C4-2B (cell line): ENCODE results near the gene MEF2D.

Experiments
- H3K27ac ChIP-seq: fragments of 450-650 bp; 2 replicates; pipeline ENCODE4 v1.5.1; 2017
- ZFX ChIP-seq: fragments of 450-650 bp; IDR thresholded peaks from 2 replicates; pipeline ENCODE4 v1.6.1; 2017
- TF ChIP-seq, protein P1 (sequence below): fragments of 450-650 bp; conservative IDR thresholded peaks from 2 replicates; pipeline ENCODE4 v1.5.1; 2017; ENCODE audit warnings: mild to moderate bottlenecking

MEF2D gene

DNA sequence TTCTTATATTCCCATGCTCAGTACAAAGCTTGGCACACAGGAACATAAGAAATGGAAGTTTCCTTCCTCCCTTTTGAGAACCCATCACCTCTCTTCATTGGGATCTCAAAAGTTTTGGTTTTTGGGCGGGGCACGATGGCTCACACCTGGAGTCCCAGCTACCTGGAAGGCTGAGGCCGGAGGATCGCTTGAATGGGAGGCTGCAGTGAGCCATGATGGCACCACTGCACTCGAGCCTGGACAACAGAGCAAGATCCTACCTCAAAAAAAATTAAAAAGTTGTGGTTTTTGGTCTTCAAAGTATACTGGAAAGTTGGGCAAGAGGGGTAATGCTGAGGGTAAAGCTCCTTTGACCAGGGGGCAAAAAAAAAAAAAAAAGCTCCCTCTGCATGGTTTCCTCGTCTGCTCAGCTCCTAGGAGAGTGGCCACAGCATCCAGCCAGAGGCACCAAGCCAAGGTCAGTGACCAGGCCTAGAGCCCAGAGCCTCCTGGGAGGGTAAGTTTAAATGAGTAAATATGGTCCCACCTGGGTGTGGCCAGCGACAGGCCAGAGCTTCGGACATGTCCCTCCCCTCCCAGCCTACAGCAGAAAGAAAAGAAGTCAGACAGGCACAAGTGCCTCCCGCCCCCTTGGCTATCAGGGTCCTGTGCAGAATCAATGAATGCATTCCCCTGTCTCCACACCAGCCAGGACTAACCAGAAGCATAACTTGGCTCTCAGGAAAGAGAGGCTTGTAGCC is 5.0 kb downstream of the MEF2D start:
- TF ChIP-seq, protein P1, sequence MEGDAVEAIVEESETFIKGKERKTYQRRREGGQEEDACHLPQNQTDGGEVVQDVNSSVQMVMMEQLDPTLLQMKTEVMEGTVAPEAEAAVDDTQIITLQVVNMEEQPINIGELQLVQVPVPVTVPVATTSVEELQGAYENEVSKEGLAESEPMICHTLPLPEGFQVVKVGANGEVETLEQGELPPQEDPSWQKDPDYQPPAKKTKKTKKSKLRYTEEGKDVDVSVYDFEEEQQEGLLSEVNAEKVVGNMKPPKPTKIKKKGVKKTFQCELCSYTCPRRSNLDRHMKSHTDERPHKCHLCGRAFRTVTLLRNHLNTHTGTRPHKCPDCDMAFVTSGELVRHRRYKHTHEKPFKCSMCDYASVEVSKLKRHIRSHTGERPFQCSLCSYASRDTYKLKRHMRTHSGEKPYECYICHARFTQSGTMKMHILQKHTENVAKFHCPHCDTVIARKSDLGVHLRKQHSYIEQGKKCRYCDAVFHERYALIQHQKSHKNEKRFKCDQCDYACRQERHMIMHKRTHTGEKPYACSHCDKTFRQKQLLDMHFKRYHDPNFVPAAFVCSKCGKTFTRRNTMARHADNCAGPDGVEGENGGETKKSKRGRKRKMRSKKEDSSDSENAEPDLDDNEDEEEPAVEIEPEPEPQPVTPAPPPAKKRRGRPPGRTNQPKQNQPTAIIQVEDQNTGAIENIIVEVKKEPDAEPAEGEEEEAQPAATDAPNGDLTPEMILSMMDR = no peak
- TF ChIP-seq ZFX = no peak

DNA sequence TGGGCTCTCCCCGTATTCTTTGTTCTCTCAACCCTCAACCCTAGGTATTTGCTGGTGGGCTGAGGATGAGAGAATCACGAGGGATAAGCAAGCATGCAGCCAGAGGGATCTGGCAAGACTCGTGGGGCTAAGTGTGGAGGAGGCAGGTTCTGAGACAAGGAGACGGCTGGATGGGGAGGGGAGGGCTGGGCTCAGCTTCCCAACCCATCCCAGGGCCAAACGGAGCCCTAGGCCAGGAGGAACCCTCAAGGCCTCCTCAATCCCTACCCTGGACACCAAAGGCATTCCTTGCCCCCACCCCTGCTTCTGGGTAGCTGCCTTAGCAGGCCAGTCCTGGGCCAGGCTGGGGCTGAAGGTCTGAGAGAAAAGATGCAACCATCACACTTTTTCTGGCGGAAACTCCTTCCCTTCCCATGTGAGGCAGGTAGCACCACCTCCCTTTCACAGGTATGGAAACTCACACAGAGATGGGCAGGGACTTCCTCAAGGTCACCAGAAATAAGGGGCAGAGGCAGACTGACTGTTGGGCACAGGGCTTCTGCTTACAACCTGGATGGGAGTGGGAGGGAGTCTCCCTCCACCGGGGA is 6.2 kb downstream of the MEF2D start:
- TF ChIP-seq, protein P1 = no peak
- no peak for TF ChIP-seq ZFX
- H3K27ac ChIP-seq = no peak overlapping the region

More for the DNA sequence above, 5.0 kb downstream of the MEF2D start:
- no peak overlapping the region for H3K27ac ChIP-seq

DNA sequence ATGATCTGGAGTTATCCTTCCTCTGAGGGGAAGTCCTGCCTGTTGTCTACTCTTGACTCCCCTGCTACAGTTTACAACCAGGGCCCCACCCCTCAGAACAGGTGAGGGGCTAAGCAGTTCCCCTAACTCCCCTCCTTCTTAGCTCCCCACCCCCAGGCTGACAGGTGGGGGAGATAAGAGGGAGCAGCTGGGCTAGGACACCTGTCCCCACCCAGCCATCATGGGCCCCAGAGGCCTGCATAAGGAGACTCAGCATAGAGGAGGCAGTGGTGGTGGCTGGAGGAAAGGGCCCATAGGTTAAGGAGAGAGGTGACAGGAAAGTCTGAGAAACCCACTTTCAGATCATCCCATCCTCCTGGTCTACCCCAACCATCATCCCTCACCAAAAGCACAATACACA is 6.8 kb downstream of the MEF2D start:
- TF ChIP-seq, protein P1 = no peak
- no peak for TF ChIP-seq ZFX

DNA sequence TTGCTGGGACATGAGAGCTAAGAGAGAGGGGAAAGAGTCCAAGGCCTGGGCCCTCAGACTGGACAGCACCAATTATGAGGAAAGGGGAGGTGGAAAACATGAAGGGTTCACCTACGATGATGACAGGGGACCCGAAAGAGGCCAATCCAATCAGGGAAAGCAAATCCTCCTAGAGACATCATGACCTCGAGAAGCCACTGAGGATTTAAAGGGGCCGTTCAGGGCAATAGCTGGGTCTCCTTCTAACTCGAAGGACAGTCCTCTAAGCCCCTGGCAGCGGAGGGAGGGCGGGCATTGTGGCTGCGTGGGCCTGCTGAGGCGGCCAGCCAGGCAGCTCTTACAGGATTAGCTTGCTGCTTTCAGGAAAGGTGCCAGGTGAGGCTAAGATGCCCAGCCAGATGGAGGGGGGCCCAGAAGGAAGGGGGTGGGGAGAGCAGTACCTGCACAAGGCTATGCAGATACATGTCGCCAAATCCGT is 7.4 kb downstream of the MEF2D start:
- H3K27ac ChIP-seq = no peak overlapping the region

More for the DNA sequence above, 6.8 kb downstream of the MEF2D start:
- no peak overlapping the region for H3K27ac ChIP-seq

DNA sequence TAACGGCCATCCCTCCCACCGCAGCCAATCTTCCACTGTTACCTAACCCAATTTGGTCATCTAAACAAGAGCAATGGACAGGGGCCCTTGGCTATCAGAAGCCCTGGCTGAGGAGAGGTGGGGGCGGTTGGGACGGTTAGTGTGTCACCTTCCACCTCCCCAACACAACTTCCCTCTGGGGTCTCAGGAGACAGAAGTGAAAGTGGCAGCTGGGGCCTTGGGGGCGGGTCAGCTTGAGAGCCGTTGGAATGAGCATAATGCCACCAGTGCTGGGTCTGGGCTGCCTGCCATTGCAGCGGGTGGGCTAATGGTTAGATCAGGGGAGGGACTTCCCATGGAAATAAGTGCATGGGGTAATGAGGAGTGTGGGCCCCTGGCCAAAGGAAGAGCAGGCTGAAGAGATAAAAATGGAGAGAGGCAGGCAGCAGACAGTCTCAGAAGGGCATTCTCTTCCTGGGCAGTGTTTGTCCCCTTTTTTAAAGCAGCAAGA is 7.9 kb downstream of the MEF2D start:
- no peak overlapping the region for H3K27ac ChIP-seq
- TF ChIP-seq ZFX = no peak
- TF ChIP-seq, protein P1 = no peak

More for the DNA sequence above, 7.4 kb downstream of the MEF2D start:
- TF ChIP-seq, protein P1 = no peak
- TF ChIP-seq ZFX = no peak

DNA sequence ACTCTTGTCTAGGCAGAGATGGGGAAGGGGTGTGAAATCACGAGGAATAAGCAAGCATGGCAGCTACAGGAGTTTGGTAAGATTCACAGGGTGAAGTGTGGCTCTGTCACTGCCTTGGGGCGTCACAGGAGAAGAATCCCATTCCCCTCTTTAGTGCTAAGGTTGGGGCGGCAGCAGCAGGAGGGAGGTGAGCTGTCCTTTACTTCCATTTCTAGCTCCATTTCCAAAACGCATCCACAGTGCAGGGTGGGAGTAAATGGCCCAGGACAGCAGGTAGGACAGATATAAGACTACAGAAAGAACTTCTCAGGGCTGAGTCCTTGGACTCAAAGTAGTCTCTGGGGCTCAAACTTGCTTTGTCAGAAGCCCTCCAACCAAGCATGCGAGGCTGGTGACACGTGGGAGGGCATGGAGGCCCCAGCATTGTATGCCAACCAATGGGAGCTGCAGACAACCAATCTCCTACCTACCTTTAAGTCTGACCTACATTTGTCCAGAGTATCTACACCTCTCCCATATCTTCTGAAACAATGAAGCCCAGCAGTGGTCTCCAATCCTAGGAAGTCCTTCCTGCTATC is 8.5 kb downstream of the MEF2D start:
- no peak for TF ChIP-seq ZFX
- TF ChIP-seq, protein P1 = no peak
- H3K27ac ChIP-seq = no peak overlapping the region
